ENCODE results near the gene LLGL1. TPM values are rescaled to one million over a fixed set of nuclear protein-coding genes. Genes with fewer than 3 reads are reported as not detected.

LLGL1 gene
- polyA plus RNA-seq, 2 of the 4 experiments (the other 2 are of a cell fraction) = 11.2 to 19.3 TPM

DNA sequence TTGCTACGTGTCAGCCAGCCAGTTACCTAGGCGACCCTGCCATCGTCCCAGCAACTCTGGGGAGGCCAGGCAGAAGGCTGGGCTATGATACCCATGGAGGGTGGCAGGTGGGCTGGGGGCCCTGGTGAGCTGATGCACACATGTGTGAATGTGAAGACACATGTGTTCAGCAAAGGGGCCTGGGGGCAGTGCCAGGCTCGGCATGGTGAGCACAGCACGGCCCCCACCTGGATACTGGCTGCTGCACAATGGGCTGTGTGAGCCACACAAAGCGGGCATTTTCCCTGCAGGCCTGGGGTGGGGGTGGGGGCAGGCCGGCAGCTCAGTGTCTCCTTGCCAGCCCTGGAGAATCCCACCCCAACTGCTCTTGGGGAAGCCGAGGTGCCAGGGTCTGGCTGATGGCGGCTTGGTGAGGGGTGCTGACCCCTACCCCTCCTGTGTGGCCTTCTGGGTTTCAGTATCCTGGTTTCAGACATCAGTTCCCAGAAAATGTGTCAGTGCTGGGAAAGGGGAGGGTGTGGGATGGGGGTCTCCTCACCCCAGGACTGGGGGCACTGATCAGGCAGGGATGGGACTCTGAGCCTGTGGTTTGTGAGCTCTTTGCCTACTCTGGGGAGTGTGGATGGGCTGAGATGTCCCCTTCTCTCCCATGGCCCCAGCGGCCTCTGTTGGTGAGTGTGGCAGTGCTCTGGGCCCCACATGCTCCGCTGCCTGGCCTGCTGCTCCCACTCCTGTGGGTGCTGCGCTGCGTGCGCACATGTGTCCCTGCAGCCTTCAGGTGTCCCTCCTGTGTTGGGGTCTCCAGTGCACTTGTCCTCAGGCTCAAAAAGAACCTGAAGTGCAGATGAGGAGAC lies 5.1 kb downstream of the LLGL1 start:
- TF ChIP-seq EHF (CRISPR knock-in tag; IDR thresholded peaks at IDR 0.05) (no peak), ZNF302 (CRISPR knock-in tag; IDR thresholded peaks at IDR 0.05) (no peak), CHD4 (IDR thresholded peaks at IDR 0.05; ENCODE audit: borderline replicate concordance) (no peak), ZSCAN20 (CRISPR knock-in tag; IDR thresholded peaks at IDR 0.05) (no peak), EHMT2 (IDR thresholded peaks at IDR 0.05; ENCODE audit: low read depth) (no peak), ELK1 (IDR thresholded peaks at IDR 0.05; ENCODE audit: low read depth, low read length) (no peak), HOXB13 (CRISPR knock-in tag; IDR thresholded peaks at IDR 0.05; ENCODE audit: low read depth) (no peak), BHLHE40 (IDR thresholded peaks at IDR 0.05; ENCODE audit: low read depth, low read length) (no peak), NR3C1 (IDR thresholded peaks at IDR 0.05) (no peak), FOSB (CRISPR knock-in tag; IDR thresholded peaks at IDR 0.05) (no peak), POLR2A (IDR thresholded peaks at IDR 0.05; ENCODE audit: low read length) (no peak)
- TF ChIP-seq, protein P1, sequence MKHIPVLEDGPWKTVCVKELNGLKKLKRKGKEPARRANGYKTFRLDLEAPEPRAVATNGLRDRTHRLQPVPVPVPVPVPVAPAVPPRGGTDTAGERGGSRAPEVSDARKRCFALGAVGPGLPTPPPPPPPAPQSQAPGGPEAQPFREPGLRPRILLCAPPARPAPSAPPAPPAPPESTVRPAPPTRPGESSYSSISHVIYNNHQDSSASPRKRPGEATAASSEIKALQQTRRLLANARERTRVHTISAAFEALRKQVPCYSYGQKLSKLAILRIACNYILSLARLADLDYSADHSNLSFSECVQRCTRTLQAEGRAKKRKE (CRISPR knock-in tag; IDR thresholded peaks at IDR 0.05; ENCODE audit: low read depth) = no peak
- 84% methylated on average over 13 of the region's 14 CpGs for WGBS (ENCODE audit: missing lambda C conversion rate)
- H3K4me1 ChIP-seq = peaks cover 9% of the 10 kb centered on the region; the same call in 2 of the 3 replicates
- H3K27ac ChIP-seq = no peak overlapping the region
- H3K4me3 ChIP-seq = no peak overlapping the region
- no peaks in the 10 kb centered on the region for H3K9me3 ChIP-seq
- ChIA-PET POLR2A (no interaction called here), CTCF (interaction anchor here (0.7 to 12.1 kb wide), 6 partner anchors 9 to 121 kb away, joined by 3 to 103 read pairs (median 4); no protein-coding TSS in a partner anchor)
- no peak for DNase-seq (ENCODE audit: low read depth in 1 of 2, low spot score in 1 of 2)
- no peak for FAIRE-seq
- no peak for ATAC-seq
- H3K4me2 ChIP-seq = no peak overlapping the region

DNA sequence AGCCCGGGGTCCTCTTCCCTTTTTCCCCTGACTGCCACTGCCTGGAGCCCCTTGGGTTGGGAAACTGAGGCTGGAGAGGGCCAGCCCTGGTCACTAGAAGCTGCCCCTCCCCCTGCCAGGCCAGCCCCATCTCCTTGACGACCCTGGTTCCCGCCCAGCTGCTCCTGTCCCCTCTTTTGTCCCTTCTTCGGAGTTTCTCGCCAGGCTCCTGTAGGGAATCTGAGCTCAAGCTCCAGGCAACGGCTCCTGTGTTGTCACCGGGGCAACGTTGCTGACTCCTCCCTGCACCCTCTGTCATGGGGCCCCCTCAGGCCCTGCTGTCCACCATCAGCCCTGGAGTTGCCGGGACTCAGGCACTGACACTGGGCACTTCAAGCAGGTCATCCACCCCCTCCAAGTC lies 5.7 kb downstream of the LLGL1 start:
- Histone ChIP-seq H3K27ac (no peak overlapping the region), H3K4me3 (no peak overlapping the region), H3K4me2 (no peak overlapping the region), H3K9me3 (no peaks in the 10 kb centered on the region), H3K4me1 (peaks cover 12% of the 10 kb centered on the region; the same call in 2 of the 3 replicates)
- TF ChIP-seq POLR2AphosphoS2 (conservative IDR thresholded peaks at IDR 0.05; ENCODE audit: low read length) = no peak
- TF ChIP-seq MAZ (IDR thresholded peaks at IDR 0.05; ENCODE audit: borderline replicate concordance, low read depth, low read length) = no peak
- no peak for TF ChIP-seq ZNF302 (CRISPR knock-in tag; IDR thresholded peaks at IDR 0.05)
- TF ChIP-seq MYC (IDR thresholded peaks at IDR 0.05; ENCODE audit: borderline replicate concordance, low read length) = no peak
- TF ChIP-seq, protein P2, sequence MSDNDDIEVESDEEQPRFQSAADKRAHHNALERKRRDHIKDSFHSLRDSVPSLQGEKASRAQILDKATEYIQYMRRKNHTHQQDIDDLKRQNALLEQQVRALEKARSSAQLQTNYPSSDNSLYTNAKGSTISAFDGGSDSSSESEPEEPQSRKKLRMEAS (IDR thresholded peaks at IDR 0.05) = no peak
- TF ChIP-seq, protein P3, sequence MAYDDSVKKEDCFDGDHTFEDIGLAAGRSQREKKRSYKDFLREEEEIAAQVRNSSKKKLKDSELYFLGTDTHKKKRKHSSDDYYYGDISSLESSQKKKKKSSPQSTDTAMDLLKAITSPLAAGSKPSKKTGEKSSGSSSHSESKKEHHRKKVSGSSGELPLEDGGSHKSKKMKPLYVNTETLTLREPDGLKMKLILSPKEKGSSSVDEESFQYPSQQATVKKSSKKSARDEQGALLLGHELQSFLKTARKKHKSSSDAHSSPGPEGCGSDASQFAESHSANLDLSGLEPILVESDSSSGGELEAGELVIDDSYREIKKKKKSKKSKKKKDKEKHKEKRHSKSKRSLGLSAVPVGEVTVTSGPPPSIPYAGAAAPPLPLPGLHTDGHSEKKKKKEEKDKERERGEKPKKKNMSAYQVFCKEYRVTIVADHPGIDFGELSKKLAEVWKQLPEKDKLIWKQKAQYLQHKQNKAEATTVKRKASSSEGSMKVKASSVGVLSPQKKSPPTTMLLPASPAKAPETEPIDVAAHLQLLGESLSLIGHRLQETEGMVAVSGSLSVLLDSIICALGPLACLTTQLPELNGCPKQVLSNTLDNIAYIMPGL (CRISPR knock-in tag; IDR thresholded peaks at IDR 0.05; ENCODE audit: borderline replicate concordance) = no peak
- TF ChIP-seq RAD21 (conservative IDR thresholded peaks at IDR 0.05 in 1 of 2, IDR thresholded peaks at IDR 0.05 in 1 of 2) = no peak
- TF ChIP-seq CBX2 (IDR thresholded peaks at IDR 0.05; ENCODE audit: borderline replicate concordance, low read depth) = no peak
- TF ChIP-seq NFE2L2 (conservative IDR thresholded peaks at IDR 0.05; ENCODE audit: low read length) = no peak
- TF ChIP-seq, protein P4, sequence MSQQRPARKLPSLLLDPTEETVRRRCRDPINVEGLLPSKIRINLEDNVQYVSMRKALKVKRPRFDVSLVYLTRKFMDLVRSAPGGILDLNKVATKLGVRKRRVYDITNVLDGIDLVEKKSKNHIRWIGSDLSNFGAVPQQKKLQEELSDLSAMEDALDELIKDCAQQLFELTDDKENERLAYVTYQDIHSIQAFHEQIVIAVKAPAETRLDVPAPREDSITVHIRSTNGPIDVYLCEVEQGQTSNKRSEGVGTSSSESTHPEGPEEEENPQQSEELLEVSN (IDR thresholded peaks at IDR 0.05; ENCODE audit: borderline replicate concordance, low read depth) = no peak
- no peak for TF ChIP-seq ZFP36 (IDR thresholded peaks at IDR 0.05; ENCODE audit: borderline replicate concordance, partially characterized antibody)
- no peak for TF ChIP-seq BCL3 (IDR thresholded peaks at IDR 0.05)
- TF ChIP-seq EHF (CRISPR knock-in tag; IDR thresholded peaks at IDR 0.05) = no peak
- no peak for TF ChIP-seq HES2 (IDR thresholded peaks at IDR 0.05)
- no peak for TF ChIP-seq POLR2A (IDR thresholded peaks at IDR 0.05; ENCODE audit: low read length)
- no peak for TF ChIP-seq KDM1A (IDR thresholded peaks at IDR 0.05; ENCODE audit: low read depth)
- TF ChIP-seq KDM5A (IDR thresholded peaks at IDR 0.05) = no peak
- no peak for TF ChIP-seq FOSL2 (IDR thresholded peaks at IDR 0.05)
- no peak for TF ChIP-seq FOSL2 (CRISPR knock-in tag; IDR thresholded peaks at IDR 0.05)
- no peak for TF ChIP-seq JUN (IDR thresholded peaks at IDR 0.05)
- no peak for DNase-seq (ENCODE audit: low read depth in 1 of 2, low spot score in 1 of 2)
- no peak for ATAC-seq
- POLR2A ChIA-PET = no interaction called here
- 80% methylated on average over 9 of the region's 9 CpGs for WGBS (ENCODE audit: missing lambda C conversion rate)
- CTCF ChIA-PET = interaction anchor here (0.7 to 12.1 kb wide), 5 partner anchors 10 to 121 kb away, joined by 3 to 103 read pairs (median 5); no protein-coding TSS in a partner anchor
- no peak for FAIRE-seq

Measured in A549 (cell line).